ENCODE measurements around the gene KIFC3. TPM values are rescaled to one million over a fixed set of nuclear protein-coding genes. Genes with fewer than 3 reads are reported as not detected.

Gene KIFC3
- total RNA-seq, 2 donors from 2014 or later, result 40.6 to 59.5 TPM

DNA sequence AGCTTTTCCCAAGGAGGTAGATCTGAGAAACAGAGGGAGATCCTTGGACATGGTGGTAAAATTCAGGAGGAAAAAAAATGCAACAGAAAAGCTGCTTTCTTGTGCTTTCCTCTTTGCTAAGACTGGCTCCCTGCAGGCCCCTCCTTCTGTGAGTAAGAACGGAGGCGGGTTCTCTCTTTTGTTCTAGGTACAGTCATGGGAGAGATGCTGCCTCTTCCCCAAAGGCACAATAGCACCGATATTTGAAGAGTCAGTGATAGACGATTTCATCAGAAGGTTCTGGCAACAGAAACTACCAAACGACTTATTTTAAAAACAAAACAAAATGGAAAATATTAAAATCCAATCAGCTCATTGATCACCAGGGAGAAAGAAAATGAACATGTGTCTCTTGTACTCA is 32.6 kb upstream of the KIFC3 start:
- no peaks in the 10 kb centered on the region for H3K27me3 ChIP-seq
- H3K4me3 ChIP-seq, result no peak overlapping the region
- no peaks in the 10 kb centered on the region for H3K36me3 ChIP-seq
- TF ChIP-seq, protein P1, sequence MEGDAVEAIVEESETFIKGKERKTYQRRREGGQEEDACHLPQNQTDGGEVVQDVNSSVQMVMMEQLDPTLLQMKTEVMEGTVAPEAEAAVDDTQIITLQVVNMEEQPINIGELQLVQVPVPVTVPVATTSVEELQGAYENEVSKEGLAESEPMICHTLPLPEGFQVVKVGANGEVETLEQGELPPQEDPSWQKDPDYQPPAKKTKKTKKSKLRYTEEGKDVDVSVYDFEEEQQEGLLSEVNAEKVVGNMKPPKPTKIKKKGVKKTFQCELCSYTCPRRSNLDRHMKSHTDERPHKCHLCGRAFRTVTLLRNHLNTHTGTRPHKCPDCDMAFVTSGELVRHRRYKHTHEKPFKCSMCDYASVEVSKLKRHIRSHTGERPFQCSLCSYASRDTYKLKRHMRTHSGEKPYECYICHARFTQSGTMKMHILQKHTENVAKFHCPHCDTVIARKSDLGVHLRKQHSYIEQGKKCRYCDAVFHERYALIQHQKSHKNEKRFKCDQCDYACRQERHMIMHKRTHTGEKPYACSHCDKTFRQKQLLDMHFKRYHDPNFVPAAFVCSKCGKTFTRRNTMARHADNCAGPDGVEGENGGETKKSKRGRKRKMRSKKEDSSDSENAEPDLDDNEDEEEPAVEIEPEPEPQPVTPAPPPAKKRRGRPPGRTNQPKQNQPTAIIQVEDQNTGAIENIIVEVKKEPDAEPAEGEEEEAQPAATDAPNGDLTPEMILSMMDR (IDR thresholded peaks at IDR 0.05), result no peak
- H3K4me1 ChIP-seq, result no peaks in the 10 kb centered on the region
- no peak overlapping the region for H3K27ac ChIP-seq
- no peaks in the 10 kb centered on the region for H3K9me3 ChIP-seq
- DNase-seq (ENCODE audit: low spot score), result no peak

- TF ChIP-seq, protein P1 (IDR thresholded peaks at IDR 0.05), result no peak
- Histone ChIP-seq H3K36me3 (no peaks in the 10 kb centered on the region), H3K27me3 (no peaks in the 10 kb centered on the region), H3K27ac (peak overlapping the region; percentile 57 to 69), H3K9me3 (no peaks in the 10 kb centered on the region), H3K4me3 (no peak overlapping the region), H3K4me1 (peaks cover 0 to 15% of the 10 kb centered on the region in 2 donors)
- no peak for DNase-seq (ENCODE audit: low spot score)
Observed at GRCh38 chr16:57830890-57831484, 28.7 kb upstream of the KIFC3 start.

GRCh38 chr16:57829969-57830360 is 27.7 kb upstream of the KIFC3 start:
- no peak for DNase-seq (ENCODE audit: low spot score)
- H3K4me1 ChIP-seq, result peaks cover 0 to 15% of the 10 kb centered on the region in 2 donors
- H3K36me3 ChIP-seq, result no peaks in the 10 kb centered on the region
- TF ChIP-seq, protein P1 (IDR thresholded peaks at IDR 0.05), result no peak
- peak overlapping the region; percentile 57 to 69 for H3K27ac ChIP-seq
- H3K4me3 ChIP-seq, result no peak overlapping the region
- no peaks in the 10 kb centered on the region for H3K9me3 ChIP-seq
- no peaks in the 10 kb centered on the region for H3K27me3 ChIP-seq

DNA sequence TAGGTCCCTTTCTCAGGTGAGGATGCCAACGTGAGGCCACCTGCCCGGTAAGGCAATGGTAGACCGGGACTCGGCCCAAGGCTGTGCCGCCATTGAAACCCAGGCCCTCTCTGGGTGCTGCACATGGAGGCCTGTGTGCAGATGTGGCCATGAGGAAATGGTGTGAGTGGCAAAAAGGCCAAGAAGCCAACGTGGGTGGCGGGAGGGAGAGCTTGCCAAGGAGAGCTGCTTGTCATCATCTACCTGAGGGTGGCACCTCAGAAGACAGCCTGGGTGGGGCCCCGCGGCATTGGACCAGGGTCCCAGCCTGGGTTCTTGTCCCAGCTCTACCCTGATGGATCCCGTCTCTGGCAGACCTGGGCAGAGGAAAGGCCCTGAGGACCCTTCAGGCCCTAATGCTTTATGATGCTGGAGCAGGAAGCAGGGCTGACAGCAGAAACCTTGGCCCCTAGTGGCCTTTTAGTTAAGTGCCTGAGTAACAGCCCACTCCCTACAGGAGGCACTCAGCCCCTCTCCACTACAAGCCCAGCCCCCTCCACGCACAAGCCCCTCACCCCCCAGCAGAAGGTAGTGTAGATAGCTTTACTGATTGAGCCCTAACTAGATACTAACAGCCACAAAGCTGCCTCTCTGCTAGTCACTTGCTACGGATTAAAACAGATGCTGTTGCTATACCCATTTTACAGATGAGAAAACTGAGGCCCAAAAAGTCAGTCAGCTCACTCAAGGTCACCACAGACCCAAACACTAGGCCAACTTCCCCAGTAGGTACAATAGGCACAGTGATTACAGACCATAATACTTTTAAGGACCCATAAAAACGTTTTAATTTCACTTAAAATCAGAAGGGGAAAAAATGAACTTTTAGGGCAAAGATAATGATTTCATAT is 26.2 kb upstream of the KIFC3 start:
- Histone ChIP-seq H3K27ac (peak overlapping the region in 1 of 2 donors; percentile 69), H3K27me3 (no peaks in the 10 kb centered on the region), H3K4me1 (peaks cover 0 to 15% of the 10 kb centered on the region in 2 donors), H3K9me3 (no peaks in the 10 kb centered on the region), H3K36me3 (no peaks in the 10 kb centered on the region), H3K4me3 (no peak overlapping the region)
- TF ChIP-seq, protein P1 (IDR thresholded peaks at IDR 0.05), result no peak
- DNase-seq (ENCODE audit: low spot score), result no peak

DNA sequence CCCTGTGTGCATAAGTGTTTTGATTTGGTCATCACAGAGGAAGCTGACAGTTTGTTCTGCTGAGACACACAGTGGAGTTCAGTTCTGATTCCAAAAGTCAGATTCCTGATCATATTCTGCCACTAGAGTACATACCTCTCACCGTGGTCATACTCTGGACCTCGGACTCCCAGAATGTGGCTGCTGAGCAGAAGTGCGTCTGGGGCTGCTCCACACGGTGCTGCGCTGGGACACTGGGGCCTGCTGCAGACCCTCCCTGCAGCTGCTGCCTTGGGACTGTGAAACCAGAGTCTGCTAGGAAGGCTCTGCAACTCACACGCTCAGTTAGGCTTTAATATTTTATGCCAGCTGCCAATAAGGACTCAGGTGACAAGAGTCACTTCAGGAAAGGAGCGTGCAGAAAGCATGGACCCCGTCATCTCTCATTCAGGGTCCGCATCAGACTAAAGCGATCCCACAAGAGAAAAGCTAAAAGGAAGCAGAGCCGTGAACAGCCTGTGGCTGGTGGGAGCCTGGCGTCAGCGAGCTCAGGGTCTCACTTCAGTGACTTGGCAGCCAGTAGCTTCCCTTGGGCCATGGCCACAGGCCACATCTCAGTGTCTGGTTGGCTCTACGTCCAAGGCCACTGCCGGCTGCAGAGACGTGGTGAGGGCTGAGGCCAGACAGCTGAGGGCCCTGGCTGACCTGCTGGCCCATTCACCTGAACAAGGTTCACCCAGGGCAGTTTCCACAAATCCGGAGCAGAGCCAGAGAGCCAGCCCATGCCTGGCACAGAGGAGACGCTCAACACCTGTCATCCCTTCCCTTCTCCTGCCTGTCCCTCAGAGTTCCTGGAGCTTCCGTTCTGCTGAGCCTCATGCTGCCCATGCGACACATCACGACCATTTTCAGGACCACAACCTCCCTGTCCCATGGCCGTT is 24.7 kb upstream of the KIFC3 start:
- DNase-seq (ENCODE audit: low spot score), result no peak
- H3K4me1 ChIP-seq, result peaks cover 0 to 15% of the 10 kb centered on the region in 2 donors
- TF ChIP-seq, protein P1 (IDR thresholded peaks at IDR 0.05), result no peak
- no peaks in the 10 kb centered on the region for H3K36me3 ChIP-seq
- H3K4me3 ChIP-seq, result no peak overlapping the region
- no peaks in the 10 kb centered on the region for H3K9me3 ChIP-seq
- peak overlapping the region; percentile 16 to 51 for H3K27ac ChIP-seq
- no peaks in the 10 kb centered on the region for H3K27me3 ChIP-seq
